ENCODE data around the gene PLEKHN1. TPM values are rescaled to one million over a fixed set of nuclear protein-coding genes. Genes with fewer than 3 reads are reported as not detected.

PLEKHN1 gene
- total RNA-seq, 2 experiments from 2014 or later, result 5.8 to 6.0 TPM

DNA sequence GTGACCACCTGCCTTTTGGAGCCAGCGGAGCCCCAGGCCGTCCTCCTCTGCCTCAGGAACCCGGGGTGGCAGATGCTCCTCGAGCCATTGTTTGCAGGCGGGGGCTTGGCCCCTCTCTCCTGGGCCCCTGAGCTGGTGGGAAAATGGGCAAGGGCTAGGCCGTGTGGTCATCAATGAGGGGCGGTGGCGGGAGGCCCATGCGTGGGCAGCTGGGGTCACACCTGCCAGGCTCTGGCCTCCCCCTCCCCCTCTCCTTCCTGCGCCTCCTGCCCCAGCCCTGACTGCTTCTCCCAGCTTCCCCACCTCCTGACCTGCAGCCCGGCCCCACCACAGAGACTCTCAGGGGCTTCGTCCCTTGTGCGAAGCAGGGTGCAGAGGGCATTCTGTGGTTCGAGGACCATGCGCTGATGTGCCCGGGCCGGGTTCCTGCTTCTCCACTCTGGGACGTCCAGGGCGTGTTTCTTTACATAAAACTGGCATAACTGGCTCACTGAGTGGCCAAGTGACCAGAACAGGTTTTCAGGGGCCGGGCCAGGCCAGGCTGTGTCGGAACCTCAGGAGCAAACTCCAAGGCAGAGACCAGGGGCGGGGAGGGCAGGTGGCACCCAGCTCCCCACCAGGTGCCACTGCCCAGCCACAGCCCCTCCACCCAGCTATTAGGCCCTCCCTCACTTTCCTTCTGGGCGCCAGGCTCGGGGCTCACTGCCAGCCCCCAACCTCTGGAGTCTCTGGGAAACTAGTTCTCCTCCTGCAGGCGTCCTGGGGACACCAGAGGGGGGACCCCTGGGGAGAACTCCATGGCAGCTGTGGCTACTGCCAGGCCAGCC, 33.3 kb upstream of the PLEKHN1 start:
- DNase-seq, result no peak
- Mint-ChIP-seq H3K9me3 (no peaks in the 10 kb centered on the region), H3K27me3 (peaks cover 21% of the 10 kb centered on the region), H3K27ac (no peak overlapping the region), H3K4me3 (no peak overlapping the region), H3K4me1 (ENCODE audit: low read depth) (peaks cover 8% of the 10 kb centered on the region), H3K36me3 (no peaks in the 10 kb centered on the region)
- intact Hi-C loops (cut with micrococcal nuclease), result no loop called here
- ChIA-PET POLR2A (interaction anchor here (0.8 kb wide), 1 partner anchor 11 kb away, joined by 3 read pairs; no protein-coding TSS in a partner anchor), CTCF (no interaction called here)

DNA sequence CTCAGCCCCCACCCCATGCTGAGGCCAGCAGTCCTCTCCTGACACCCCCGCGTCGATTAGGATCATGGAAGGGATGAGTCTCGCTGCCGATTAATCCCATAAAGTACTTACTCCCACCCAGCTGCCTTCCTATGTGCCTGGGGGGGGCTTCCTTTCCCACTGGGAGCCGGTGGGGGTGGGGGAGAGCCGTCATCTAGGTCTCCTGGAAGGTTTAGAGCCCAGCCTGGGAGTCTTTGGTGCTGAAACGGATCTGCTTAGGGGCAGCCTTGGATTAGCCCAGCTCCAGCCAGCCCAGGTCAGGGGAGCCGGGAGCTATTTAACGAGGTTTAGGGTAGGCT, 32.7 kb upstream of the PLEKHN1 start:
- no peaks in the 10 kb centered on the region for H3K36me3 Mint-ChIP-seq
- no peak overlapping the region for H3K27ac Mint-ChIP-seq
- peaks cover 8% of the 10 kb centered on the region for H3K4me1 Mint-ChIP-seq (ENCODE audit: low read depth)
- intact Hi-C loops (cut with micrococcal nuclease), result no loop called here
- ChIA-PET CTCF (no interaction called here), POLR2A (interaction anchor here (0.8 kb wide), 1 partner anchor 10 kb away, joined by 3 read pairs; no protein-coding TSS in a partner anchor)
- H3K9me3 Mint-ChIP-seq, result no peaks in the 10 kb centered on the region
- H3K27me3 Mint-ChIP-seq, result peaks cover 27% of the 10 kb centered on the region
- H3K4me3 Mint-ChIP-seq, result no peak overlapping the region
- DNase-seq, result no peak

DNA sequence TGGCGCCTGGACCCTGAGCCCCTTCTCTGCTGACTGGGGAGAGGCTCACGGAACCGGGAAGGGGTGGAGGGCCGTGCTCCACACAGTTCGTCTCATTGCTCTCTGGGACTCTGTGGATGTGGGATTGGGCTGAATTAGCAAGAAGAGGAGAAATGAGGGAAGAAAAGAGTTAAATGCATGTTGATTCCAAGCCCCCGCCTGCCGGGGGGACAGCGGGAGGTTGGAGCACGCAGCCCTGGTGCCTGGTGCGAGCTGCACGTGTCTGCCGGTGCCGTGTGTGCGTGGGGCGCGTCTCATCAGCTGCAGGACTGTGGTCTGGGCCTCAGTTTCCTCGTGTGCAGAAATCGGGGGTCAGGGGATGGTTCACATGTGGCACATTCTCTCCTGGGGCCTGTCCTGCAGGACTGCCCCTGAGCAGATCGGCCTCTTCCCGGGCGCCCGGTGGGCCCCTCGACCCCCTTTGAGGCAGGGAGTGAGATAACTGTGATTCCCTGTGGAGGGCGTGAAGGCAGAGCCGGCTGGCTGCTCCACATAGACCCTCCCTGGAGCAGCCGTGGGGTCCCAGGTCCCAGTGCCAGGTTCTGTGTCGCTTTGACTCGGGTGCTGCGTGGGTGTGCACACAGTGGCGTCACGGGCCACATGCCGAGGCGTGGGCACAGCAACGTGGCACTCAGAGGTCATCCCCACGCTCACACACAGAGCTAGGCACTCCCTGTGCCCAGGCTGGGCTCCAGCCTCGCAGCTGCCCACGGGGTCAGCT, 31.1 kb upstream of the PLEKHN1 start:
- no peak for DNase-seq
- H3K4me1 Mint-ChIP-seq (ENCODE audit: low read depth), result peaks cover 8% of the 10 kb centered on the region
- no peak overlapping the region for H3K27ac Mint-ChIP-seq
- intact Hi-C loops (cut with micrococcal nuclease), result no loop called here
- H3K4me3 Mint-ChIP-seq, result no peak overlapping the region
- ChIA-PET POLR2A (no interaction called here), CTCF (no interaction called here)
- no peaks in the 10 kb centered on the region for H3K9me3 Mint-ChIP-seq
- no peaks in the 10 kb centered on the region for H3K36me3 Mint-ChIP-seq
- H3K27me3 Mint-ChIP-seq, result peaks cover 30% of the 10 kb centered on the region

DNA sequence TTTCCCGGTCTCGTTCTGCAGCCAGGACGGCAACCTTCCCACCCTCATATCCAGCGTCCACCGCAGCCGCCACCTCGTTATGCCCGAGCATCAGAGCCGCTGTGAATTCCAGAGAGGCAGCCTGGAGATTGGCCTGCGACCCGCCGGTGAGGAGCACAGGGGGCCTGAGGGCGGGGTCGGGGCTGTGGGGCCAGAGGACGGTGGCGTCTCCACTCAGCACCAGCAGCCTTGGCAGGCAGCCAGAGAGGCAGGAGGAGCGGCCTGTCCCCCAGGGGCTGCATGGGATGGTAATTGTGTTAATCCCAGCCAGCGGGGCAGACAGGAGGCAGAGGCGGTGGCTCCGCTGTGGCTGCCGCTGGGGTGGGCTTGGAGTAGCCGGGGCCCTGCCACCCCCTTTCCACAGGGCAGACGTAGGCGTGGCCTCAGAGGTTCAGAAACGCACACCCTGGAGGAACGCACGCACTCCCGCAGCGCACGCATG, 30.5 kb upstream of the PLEKHN1 start:
- no peak overlapping the region for H3K4me3 Mint-ChIP-seq
- no peak for DNase-seq
- no peaks in the 10 kb centered on the region for H3K36me3 Mint-ChIP-seq
- peaks cover 33% of the 10 kb centered on the region for H3K27me3 Mint-ChIP-seq
- ChIA-PET CTCF (no interaction called here), POLR2A (no interaction called here)
- intact Hi-C loops (cut with micrococcal nuclease), result no loop called here
- peaks cover 11% of the 10 kb centered on the region for H3K4me1 Mint-ChIP-seq (ENCODE audit: low read depth)
- H3K9me3 Mint-ChIP-seq, result no peaks in the 10 kb centered on the region
- no peak overlapping the region for H3K27ac Mint-ChIP-seq

DNA sequence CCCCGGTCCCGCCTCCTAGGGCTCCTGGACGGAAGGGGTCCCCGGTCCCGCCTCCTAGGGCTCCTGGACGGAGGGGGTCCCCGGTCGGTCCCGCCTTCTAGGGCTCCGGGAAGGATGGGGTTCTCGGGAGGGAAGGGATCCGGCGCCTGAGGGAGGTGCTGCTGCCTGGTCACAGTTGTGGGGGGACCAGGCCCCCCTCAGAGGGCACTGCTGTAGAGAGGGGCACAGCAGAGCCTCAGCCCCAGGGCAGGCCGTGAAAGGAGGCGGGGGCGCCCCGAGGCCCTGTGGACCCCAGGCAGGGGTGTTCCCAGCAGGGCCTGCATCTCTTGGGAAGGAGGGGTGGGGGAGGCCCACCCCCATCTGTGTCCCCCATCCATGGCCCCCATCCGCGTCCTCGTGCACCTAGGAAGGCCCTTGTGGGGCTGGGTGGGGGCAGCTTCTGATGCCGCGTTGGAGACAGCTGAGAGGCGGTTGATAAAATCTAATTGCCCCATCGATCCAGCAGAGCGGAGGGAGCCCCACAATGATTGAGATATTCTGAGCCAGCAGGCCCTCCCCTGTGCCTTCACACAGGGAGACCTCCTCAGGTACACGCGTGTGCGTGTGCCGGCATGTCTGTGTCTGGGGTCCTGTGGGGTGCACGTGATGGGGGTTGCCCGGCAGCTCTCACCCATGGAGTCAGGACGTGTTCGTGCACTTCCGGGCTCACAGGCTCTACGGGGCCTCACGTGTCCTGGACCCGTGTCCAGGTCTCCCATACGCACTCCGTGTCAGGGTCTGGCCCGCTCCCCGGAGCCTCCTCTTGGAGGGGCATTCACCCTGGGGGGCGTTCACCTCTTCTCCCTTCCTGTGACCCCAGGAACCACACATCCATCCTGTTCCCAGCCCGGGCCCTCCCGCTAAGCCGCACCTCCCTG, 29.7 kb upstream of the PLEKHN1 start:
- H3K36me3 Mint-ChIP-seq, result no peaks in the 10 kb centered on the region
- ChIA-PET CTCF (interaction anchor here (3.0 kb wide), 1 partner anchor 31 kb away, joined by 19 read pairs; no protein-coding TSS in a partner anchor), POLR2A (no interaction called here)

DNA sequence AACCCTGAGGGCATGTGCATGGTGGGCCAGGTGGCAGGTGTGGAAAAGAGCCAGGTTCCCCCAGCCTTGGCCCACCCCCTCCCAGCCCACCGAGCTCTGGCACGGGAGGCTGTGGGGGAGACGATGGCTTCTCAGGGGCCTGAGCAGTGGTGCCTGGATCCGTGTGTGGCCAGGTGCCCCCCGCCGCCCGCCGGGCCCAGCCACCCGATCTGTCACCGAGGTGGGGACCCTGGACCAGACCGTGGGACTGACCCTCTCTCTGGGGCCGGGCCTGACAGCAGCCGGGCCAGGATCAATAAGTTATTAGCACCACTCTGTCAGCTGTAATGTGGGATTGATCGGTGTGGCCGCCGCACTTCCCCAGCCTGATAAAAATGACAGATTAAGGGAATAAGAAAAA, 28.8 kb upstream of the PLEKHN1 start:
- ChIA-PET POLR2A (no interaction called here), CTCF (interaction anchor here (1.4 to 3.0 kb wide), 3 partner anchors 25 to 34 kb away, joined by 3 to 19 read pairs (median 5); no protein-coding TSS in a partner anchor)
- peaks cover 16% of the 10 kb centered on the region for H3K4me1 Mint-ChIP-seq (ENCODE audit: low read depth)
- intact Hi-C loops (cut with micrococcal nuclease), result no loop called here
- no peaks in the 10 kb centered on the region for H3K9me3 Mint-ChIP-seq
- H3K27me3 Mint-ChIP-seq, result peaks cover 33% of the 10 kb centered on the region
- no peak for DNase-seq
- no peaks in the 10 kb centered on the region for H3K36me3 Mint-ChIP-seq
- no peak overlapping the region for H3K27ac Mint-ChIP-seq
- H3K4me3 Mint-ChIP-seq, result no peak overlapping the region

More for the DNA sequence above, 29.7 kb upstream of the PLEKHN1 start:
- Mint-ChIP-seq H3K4me1 (ENCODE audit: low read depth) (peaks cover 16% of the 10 kb centered on the region), H3K27me3 (peaks cover 34% of the 10 kb centered on the region), H3K9me3 (no peaks in the 10 kb centered on the region), H3K27ac (no peak overlapping the region), H3K4me3 (no peak overlapping the region)
- intact Hi-C loops (cut with micrococcal nuclease), result no loop called here
- DNase-seq, result no peak

DNA sequence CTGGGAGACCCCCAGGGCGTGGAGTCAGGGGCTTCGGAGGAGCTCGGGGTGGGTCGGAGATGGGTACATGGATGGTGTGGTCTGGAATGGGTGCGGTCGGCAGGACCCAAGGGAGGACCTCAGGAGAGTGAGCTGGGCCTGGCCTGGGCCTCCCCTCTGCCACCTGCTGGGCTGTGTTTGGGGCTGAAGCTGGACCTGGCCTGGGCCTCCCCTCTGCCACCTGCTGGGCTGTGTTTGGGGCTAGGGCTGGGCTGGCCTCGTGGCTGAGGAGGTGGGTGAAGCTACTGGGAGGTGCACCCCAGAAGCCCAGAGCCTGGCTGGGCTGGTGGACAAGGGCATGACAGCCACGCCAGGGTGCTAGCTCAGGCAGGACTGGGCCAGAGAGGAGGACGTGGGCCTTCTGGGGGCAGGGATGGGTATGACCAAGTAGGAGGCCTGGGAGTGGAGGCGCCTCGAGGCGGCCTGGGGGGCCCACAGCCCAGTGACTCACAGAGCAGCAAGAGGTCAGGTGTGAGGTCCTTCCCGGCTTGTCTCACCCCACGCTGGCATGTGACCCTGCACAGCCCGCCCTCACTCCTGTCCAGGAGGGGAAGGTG, 28.1 kb upstream of the PLEKHN1 start:
- ChIA-PET CTCF (interaction anchor here (0.9 to 3.0 kb wide), 4 partner anchors 26 to 36 kb away, joined by 3 to 19 read pairs (median 4); no protein-coding TSS in a partner anchor), POLR2A (no interaction called here)
- H3K4me1 Mint-ChIP-seq (ENCODE audit: low read depth), result peaks cover 16% of the 10 kb centered on the region
- no peak overlapping the region for H3K27ac Mint-ChIP-seq
- H3K27me3 Mint-ChIP-seq, result peaks cover 33% of the 10 kb centered on the region
- H3K4me3 Mint-ChIP-seq, result no peak overlapping the region
- intact Hi-C loops (cut with micrococcal nuclease), result no loop called here
- DNase-seq, result peak; percentile 43
- no peaks in the 10 kb centered on the region for H3K9me3 Mint-ChIP-seq
- no peaks in the 10 kb centered on the region for H3K36me3 Mint-ChIP-seq

DNA sequence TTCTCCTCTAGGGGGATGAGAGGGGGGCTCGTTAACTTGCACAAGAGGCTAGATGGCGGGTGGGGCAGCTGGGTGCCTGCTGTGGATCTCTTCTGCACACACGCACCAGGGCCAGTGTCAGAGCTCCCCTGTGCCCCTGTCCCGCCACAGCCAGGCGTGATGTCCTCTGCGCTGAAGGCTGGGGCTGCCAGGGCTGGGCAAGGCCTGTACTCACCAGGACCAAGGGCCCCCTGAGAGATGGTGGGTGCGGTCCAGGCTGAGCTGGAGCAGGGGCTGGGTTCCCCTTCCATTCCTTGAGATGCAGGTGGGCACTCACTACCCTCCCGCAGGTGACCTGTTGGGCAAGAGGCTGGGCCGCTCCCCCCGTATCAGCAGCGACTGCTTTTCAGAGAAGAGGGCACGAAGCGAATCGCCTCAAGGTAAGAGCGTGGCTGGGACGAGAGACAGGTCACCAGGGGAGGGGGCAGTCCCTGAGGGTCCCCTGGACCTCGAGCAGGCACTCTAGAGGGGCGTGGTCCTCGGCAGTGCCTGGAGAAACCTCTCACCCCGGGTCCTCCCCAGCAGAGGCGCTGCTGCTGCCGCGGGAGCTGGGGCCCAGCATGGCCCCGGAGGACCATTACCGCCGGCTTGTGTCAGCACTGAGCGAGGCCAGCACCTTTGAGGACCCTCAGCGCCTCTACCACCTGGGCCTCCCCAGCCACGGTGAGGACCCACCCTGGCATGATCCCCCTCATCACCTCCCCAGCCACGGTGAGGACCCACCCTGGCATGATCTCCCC, 27.4 kb upstream of the PLEKHN1 start:
- no peak for DNase-seq
- peaks cover 1% of the 10 kb centered on the region for H3K36me3 Mint-ChIP-seq
- H3K9me3 Mint-ChIP-seq, result no peaks in the 10 kb centered on the region
- CTCF ChIA-PET, result interaction anchor here (0.9 to 3.0 kb wide), 4 partner anchors 27 to 36 kb away, joined by 3 to 19 read pairs (median 4); no protein-coding TSS in a partner anchor
- H3K27ac Mint-ChIP-seq, result no peak overlapping the region
- POLR2A ChIA-PET, result no interaction called here
- H3K27me3 Mint-ChIP-seq, result peaks cover 30% of the 10 kb centered on the region
- peaks cover 16% of the 10 kb centered on the region for H3K4me1 Mint-ChIP-seq (ENCODE audit: low read depth)
- intact Hi-C loops (cut with micrococcal nuclease), result no loop called here
- no peak overlapping the region for H3K4me3 Mint-ChIP-seq

DNA sequence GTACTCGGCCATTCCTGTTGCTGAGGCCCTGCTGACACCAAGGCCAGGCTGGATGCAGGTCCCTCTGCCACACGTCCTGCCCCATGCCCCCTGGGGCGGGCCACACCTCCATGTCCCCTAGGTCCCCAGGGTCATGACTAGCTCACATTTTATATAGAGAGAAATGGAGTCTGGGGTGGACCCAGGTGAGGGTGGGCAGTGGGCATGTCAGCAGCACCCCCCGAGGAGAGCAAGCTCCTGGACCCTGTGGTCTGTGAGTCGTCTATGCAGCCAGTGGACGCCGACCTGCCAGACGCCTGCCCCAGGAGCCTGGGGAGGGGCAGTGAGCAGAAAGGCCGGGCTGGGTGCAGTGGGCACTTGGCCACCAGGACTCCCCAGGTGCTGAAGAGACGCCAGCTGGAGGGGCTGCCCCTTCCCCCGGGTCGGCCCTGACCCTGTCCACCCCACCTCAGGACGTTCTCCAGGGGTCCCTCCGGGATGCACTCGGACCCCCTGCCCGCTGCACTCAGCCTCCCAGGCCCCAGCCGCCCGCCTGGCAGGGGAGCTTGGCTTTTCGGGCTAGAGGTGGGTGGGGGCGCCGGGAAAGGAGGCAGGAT, 26.7 kb upstream of the PLEKHN1 start:
- Mint-ChIP-seq H3K27ac (no peak overlapping the region), H3K4me1 (ENCODE audit: low read depth) (peaks cover 16% of the 10 kb centered on the region), H3K9me3 (no peaks in the 10 kb centered on the region), H3K4me3 (no peak overlapping the region), H3K36me3 (peaks cover 5% of the 10 kb centered on the region), H3K27me3 (peaks cover 30% of the 10 kb centered on the region)
- DNase-seq, result no peak
- intact Hi-C loops (cut with micrococcal nuclease), result no loop called here
- ChIA-PET CTCF (interaction anchor here (3.0 kb wide), 1 partner anchor 34 kb away, joined by 19 read pairs; no protein-coding TSS in a partner anchor), POLR2A (no interaction called here)

DNA sequence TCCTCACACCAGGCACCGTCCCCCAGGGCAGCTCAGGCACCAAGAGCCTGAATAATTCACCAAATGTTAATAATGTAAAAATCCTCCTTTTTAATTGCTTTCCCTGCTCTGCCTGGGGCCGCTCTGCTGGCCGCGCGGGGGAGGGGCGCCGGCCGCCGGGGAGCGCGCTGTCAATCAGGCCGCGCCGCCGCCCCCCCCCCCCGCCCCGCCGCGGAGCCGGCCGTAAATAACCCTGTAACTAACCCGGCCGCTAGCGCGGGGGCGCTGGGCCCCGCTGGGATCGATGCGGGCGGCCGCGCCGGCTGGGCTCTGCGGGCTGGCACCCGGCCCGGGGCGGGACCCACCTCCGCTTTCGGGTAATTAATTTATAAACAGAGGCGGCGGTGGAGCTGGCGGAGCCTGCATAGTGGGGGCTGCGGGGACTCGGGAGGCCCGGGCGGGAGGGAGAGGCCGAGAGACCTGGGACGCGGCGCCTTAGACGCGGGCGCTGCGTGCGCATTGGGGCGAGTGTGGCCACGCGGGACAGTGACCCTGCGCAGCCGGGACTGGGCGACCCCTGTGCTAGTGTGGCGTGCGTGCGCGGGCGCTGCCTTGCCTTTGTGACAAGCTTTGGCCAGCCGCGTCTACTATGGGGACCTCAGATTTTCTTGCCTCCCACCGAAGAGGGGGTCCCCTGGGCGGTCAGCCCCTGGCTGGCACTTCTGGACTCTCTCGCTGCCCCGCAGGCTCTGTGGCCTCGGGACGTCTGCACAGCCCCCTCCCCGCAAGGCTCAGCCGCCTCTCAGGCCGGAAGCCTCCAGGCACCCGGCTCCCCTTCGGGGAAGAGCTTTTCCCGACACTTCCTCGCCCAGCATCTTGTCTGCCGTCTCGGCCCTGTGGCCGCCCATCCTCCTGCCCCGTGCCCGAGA, 25.9 kb upstream of the PLEKHN1 start:
- Mint-ChIP-seq H3K9me3 (no peaks in the 10 kb centered on the region), H3K36me3 (peaks cover 11% of the 10 kb centered on the region), H3K4me1 (ENCODE audit: low read depth) (peaks cover 11% of the 10 kb centered on the region), H3K4me3 (peak overlapping the region; percentile 32), H3K27me3 (peaks cover 24% of the 10 kb centered on the region), H3K27ac (no peak overlapping the region)
- intact Hi-C loops (cut with micrococcal nuclease), result no loop called here
- no peak for DNase-seq
- ChIA-PET CTCF (interaction anchor here (0.7 to 3.0 kb wide), 3 partner anchors 14 to 35 kb away, joined by 3 to 19 read pairs (median 14); no protein-coding TSS in a partner anchor), POLR2A (interaction anchor here (1.0 kb wide), 1 partner anchor 11 kb away, joined by 3 read pairs; no protein-coding TSS in a partner anchor)

Measured in activated CD4-positive, alpha-beta memory T cell treated with anti-CD3 and anti-CD28 coated beads for 36 hours (primary cell).